HepG2 (cell line): ENCODE data around the gene TMEM235.

Source experiments
- CBX5 ChIP-seq: sonication (generic); formaldehyde crosslinking; IDR thresholded peaks from 2 replicates; pipeline ENCODE4 v1.4.0; 2020; ENCODE audit warnings: missing genetic modification reagents, borderline replicate concordance
- MXD4 ChIP-seq: IDR thresholded peaks from 2 replicates; pipeline ENCODE4 v1.6.1; 2016; ENCODE audit warnings: mild to moderate bottlenecking, missing biosample characterization, missing genetic modification reagents
- STAG1 ChIP-seq: sonication (generic); formaldehyde crosslinking; IDR thresholded peaks from 2 replicates; pipeline ENCODE4 v1.4.0; 2020; ENCODE audit warnings: missing genetic modification reagents
- ZNF431 ChIP-seq: sonication (generic); formaldehyde crosslinking; IDR thresholded peaks from 2 replicates; pipeline ENCODE4 v1.9.0; 2022; ENCODE audit warnings: missing genetic modification reagents, low read depth, mild to moderate bottlenecking, borderline replicate concordance
- TF ChIP-seq, protein P1 (sequence below): sonication (generic); formaldehyde crosslinking; IDR thresholded peaks from 2 replicates; pipeline ENCODE4 v1.4.0; 2020; ENCODE audit warnings: missing genetic modification reagents
- TF ChIP-seq, protein P2 (sequence below): IDR thresholded peaks from 2 replicates; pipeline ENCODE4 v1.6.1; 2016; ENCODE audit warnings: low read depth, borderline replicate concordance
- TF ChIP-seq, protein P3 (sequence below): sonication (generic); formaldehyde crosslinking; IDR thresholded peaks from 2 replicates; pipeline ENCODE4 v1.5.0; 2020; ENCODE audit warnings: mild to moderate bottlenecking, missing genetic modification reagents, moderate library complexity

DNA sequence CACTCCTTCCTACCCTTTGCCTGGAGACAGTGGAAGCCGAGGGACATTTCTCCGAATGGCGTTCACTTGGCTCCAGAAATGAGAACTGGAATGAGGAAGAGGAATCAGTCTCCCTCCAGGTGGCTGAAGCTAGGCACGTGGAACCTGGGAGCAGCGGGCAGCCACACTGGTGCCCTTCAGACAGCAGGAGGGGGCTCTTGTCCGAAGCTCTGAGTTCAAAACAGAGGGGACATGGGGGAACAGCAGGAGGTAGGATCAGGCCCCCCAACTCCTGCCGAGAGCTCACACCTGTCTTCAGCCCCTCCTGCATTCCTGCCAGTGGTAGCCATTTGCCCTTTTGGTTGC lies 41.5 kb downstream of the TMEM235 start:
- TF ChIP-seq, protein P1, sequence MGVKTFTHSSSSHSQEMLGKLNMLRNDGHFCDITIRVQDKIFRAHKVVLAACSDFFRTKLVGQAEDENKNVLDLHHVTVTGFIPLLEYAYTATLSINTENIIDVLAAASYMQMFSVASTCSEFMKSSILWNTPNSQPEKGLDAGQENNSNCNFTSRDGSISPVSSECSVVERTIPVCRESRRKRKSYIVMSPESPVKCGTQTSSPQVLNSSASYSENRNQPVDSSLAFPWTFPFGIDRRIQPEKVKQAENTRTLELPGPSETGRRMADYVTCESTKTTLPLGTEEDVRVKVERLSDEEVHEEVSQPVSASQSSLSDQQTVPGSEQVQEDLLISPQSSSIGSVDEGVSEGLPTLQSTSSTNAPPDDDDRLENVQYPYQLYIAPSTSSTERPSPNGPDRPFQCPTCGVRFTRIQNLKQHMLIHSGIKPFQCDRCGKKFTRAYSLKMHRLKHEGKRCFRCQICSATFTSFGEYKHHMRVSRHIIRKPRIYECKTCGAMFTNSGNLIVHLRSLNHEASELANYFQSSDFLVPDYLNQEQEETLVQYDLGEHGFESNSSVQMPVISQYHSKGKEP (CRISPR knock-in tag): no peak
- TF ChIP-seq CBX5: no peak
- TF ChIP-seq STAG1: no peak
- no peak for TF ChIP-seq MXD4 (CRISPR knock-in tag)
- TF ChIP-seq, protein P2, sequence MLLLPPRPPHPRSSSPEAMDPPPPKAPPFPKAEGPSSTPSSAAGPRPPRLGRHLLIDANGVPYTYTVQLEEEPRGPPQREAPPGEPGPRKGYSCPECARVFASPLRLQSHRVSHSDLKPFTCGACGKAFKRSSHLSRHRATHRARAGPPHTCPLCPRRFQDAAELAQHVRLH (CRISPR knock-in tag): no peak
- TF ChIP-seq, protein P3, sequence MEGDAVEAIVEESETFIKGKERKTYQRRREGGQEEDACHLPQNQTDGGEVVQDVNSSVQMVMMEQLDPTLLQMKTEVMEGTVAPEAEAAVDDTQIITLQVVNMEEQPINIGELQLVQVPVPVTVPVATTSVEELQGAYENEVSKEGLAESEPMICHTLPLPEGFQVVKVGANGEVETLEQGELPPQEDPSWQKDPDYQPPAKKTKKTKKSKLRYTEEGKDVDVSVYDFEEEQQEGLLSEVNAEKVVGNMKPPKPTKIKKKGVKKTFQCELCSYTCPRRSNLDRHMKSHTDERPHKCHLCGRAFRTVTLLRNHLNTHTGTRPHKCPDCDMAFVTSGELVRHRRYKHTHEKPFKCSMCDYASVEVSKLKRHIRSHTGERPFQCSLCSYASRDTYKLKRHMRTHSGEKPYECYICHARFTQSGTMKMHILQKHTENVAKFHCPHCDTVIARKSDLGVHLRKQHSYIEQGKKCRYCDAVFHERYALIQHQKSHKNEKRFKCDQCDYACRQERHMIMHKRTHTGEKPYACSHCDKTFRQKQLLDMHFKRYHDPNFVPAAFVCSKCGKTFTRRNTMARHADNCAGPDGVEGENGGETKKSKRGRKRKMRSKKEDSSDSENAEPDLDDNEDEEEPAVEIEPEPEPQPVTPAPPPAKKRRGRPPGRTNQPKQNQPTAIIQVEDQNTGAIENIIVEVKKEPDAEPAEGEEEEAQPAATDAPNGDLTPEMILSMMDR: no peak
- TF ChIP-seq ZNF431 (CRISPR knock-in tag): no peak
